ENCODE results near the gene SDHC.

GRCh38 chr1:161298116-161298515 is 16.1 kb upstream of the SDHC start:
- no peak for TF ChIP-seq POLR2AphosphoS5 (IDR thresholded peaks at IDR 0.05; ENCODE audit: borderline replicate concordance, low read depth, low read length)
- TF ChIP-seq EZH2 (IDR thresholded peaks at IDR 0.05), result no peak
- TF ChIP-seq FOXP2 (optimal IDR thresholded peaks at IDR 0.05; ENCODE audit: control extremely low read depth, extremely low read length, insufficient read depth), result no peak
